Lower lobe of right lung (tissue), 2 donors: Measurements from ENCODE around the gene SEMA6A. TPM values are rescaled to one million over a fixed set of nuclear protein-coding genes. Genes with fewer than 3 reads are reported as not detected.

Experiments used
- ATAC-seq, 2 donors: fragments of 200-7000 bp; cut with Tn5 transposase; one replicate each; pipeline ENCODE4 v1.9.1; 2020 to 2022; ENCODE audit warnings: mild to moderate bottlenecking in 2 of 2, moderate library complexity in 2 of 2
- DNase-seq: peaks from one replicate; pipeline ENCODE4 v3.0.0-alpha.2; 2020
- H3K27ac ChIP-seq: fragments of 200-600 bp; one replicate; pipeline ENCODE4 v1.8.0; 2022
- H3K27me3 ChIP-seq: fragments of 200-600 bp; one replicate; pipeline ENCODE4 v1.8.0; 2022; ENCODE audit warnings: low read depth
- H3K36me3 ChIP-seq: fragments of 200-600 bp; one replicate; pipeline ENCODE4 v1.8.0; 2022; ENCODE audit warnings: mild to moderate bottlenecking
- H3K4me1 ChIP-seq: fragments of 200-600 bp; one replicate; pipeline ENCODE4 v1.8.0; 2022
- H3K4me3 ChIP-seq: fragments of 200-600 bp; one replicate; pipeline ENCODE4 v1.8.0; 2022; ENCODE audit warnings: mild to moderate bottlenecking
- H3K9me3 ChIP-seq: fragments of 200-600 bp; one replicate; pipeline ENCODE4 v1.8.0; 2022
- intact Hi-C: fragments of 100-400 bp; cut with DNase I; formaldehyde crosslinking; loops from one replicate; pipeline ENCODE4 v1.11.0; 2022
- total RNA-seq: library from RNA; stranded (reverse); fragmentation: NEBNext Ultra II Directional; extraction: Animal tissue kit (Norgen Biotek cat#: 25700); gene quantifications from one replicate; pipeline ENCODE4 v1.2.1, GENCODE V29; 2021
- TF ChIP-seq, protein P1 (sequence below): fragments of 200-600 bp; IDR thresholded peaks from one replicate; pipeline ENCODE4 v1.8.0; 2022; ENCODE audit warnings: antibody characterized with exemption, mild to moderate bottlenecking
- donor health status: DM: no; HTN: yes; CAD: no; lungs with severe emphysema.

SEMA6A gene
- total RNA-seq, 1 donor from 2014 or later, result 44.3 TPM

DNA sequence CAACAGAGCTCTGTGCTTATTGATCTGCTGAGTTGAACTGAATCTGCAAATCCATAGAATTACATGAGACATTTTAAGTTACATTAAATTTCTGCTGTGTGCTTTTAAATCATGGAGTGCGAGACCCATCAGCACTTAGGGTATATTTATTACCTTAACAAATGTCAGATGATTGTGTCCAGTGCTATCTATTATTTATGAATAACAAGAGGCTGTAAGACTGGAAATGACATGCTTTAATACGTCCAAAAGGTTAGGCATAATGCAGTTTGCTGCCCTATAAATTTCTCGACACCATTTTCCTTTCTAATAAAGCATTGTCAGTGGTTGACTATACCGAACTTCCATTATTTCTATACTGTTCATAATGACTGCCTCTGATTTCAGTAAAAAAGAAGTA, 117.6 kb downstream of the SEMA6A start:
- no peak for ATAC-seq
- Histone ChIP-seq H3K27me3 (no peaks in the 10 kb centered on the region), H3K36me3 (no peaks in the 10 kb centered on the region), H3K4me3 (no peak overlapping the region), H3K9me3 (no peaks in the 10 kb centered on the region), H3K4me1 (peaks cover 12% of the 10 kb centered on the region), H3K27ac (no peak overlapping the region)
- intact Hi-C loops, result no loop called here
- TF ChIP-seq, protein P1, sequence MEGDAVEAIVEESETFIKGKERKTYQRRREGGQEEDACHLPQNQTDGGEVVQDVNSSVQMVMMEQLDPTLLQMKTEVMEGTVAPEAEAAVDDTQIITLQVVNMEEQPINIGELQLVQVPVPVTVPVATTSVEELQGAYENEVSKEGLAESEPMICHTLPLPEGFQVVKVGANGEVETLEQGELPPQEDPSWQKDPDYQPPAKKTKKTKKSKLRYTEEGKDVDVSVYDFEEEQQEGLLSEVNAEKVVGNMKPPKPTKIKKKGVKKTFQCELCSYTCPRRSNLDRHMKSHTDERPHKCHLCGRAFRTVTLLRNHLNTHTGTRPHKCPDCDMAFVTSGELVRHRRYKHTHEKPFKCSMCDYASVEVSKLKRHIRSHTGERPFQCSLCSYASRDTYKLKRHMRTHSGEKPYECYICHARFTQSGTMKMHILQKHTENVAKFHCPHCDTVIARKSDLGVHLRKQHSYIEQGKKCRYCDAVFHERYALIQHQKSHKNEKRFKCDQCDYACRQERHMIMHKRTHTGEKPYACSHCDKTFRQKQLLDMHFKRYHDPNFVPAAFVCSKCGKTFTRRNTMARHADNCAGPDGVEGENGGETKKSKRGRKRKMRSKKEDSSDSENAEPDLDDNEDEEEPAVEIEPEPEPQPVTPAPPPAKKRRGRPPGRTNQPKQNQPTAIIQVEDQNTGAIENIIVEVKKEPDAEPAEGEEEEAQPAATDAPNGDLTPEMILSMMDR, result no peak
- no peak for DNase-seq

GRCh38 chr5:116456036-116456435, 118.6 kb downstream of the SEMA6A start:
- ATAC-seq (no peak), DNase-seq (no peak)
- intact Hi-C loops, result no loop called here
- TF ChIP-seq, protein P1, result no peak
- Histone ChIP-seq H3K4me3 (no peak overlapping the region), H3K9me3 (no peaks in the 10 kb centered on the region), H3K4me1 (peaks cover 12% of the 10 kb centered on the region), H3K36me3 (no peaks in the 10 kb centered on the region), H3K27ac (no peak overlapping the region), H3K27me3 (no peaks in the 10 kb centered on the region)

DNA sequence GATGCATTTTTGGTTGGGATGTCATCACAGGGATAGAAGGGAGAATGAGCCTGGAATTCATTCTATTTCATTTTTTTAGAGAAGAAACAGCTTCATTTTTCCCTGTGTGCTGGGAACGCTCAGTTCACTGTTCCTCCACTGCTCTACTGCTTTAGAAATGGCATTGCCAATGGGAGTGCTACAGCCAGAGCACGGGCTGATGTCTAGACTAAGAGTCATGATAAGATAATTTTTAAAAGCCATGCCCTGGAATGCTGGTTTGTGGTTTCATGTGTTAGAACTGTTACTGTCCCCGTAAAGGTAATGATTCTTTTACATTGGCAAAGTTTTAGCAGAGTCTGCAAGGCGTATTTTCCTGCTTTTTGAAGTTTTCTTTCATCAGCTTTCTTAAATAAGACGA, 119.6 kb downstream of the SEMA6A start:
- TF ChIP-seq, protein P1, result no peak
- Histone ChIP-seq H3K9me3 (no peaks in the 10 kb centered on the region), H3K4me1 (peaks cover 12% of the 10 kb centered on the region), H3K4me3 (no peak overlapping the region), H3K36me3 (no peaks in the 10 kb centered on the region), H3K27me3 (no peaks in the 10 kb centered on the region), H3K27ac (no peak overlapping the region)
- intact Hi-C loops, result no loop called here
- DNase-seq (no peak), ATAC-seq (no peak)

- Histone ChIP-seq H3K4me3 (no peak overlapping the region), H3K27me3 (no peaks in the 10 kb centered on the region), H3K4me1 (peaks cover 12% of the 10 kb centered on the region), H3K27ac (no peak overlapping the region), H3K9me3 (no peaks in the 10 kb centered on the region), H3K36me3 (no peaks in the 10 kb centered on the region)
- TF ChIP-seq, protein P1, result no peak
- intact Hi-C loops, result no loop called here
- no peak for DNase-seq
- ATAC-seq, result peak; percentile 42 to 56
These were observed 120.2 kb downstream of the SEMA6A start for GRCh38 chr5:116454417-116454927.

DNA sequence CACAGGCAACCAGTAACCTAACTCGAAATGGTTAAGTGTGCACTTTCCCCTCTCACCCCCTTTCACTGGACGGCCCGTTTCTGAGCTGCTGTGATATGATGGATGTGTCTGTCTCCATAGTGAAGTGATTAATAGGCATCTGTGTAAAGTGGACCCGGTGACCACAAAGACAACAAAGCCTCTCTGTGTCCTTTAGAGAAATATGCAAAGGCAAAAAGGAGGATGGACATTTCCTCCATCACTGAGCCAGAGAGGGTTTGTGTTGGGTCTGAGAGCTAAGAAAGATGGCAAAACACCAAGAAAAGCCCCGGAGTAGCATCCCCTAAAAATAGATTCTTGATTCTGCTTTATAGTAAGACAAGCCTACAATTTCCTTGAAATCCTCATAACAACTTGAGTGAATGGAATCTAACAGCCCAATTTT, 120.6 kb downstream of the SEMA6A start:
- no peak for ATAC-seq
- Histone ChIP-seq H3K9me3 (no peaks in the 10 kb centered on the region), H3K4me1 (peaks cover 12% of the 10 kb centered on the region), H3K27ac (no peak overlapping the region), H3K36me3 (no peaks in the 10 kb centered on the region), H3K4me3 (no peak overlapping the region), H3K27me3 (no peaks in the 10 kb centered on the region)
- no peak for DNase-seq
- intact Hi-C loops, result no loop called here
- TF ChIP-seq, protein P1, result no peak
